ENCODE measurements around the gene CACNA1A.
"Not testable (repeated sequence)": the region's sequence is repeated elsewhere in the genome, so short reads cannot be mapped to it uniquely, and the experiment has no call there.

The CACNA1A gene

DNA sequence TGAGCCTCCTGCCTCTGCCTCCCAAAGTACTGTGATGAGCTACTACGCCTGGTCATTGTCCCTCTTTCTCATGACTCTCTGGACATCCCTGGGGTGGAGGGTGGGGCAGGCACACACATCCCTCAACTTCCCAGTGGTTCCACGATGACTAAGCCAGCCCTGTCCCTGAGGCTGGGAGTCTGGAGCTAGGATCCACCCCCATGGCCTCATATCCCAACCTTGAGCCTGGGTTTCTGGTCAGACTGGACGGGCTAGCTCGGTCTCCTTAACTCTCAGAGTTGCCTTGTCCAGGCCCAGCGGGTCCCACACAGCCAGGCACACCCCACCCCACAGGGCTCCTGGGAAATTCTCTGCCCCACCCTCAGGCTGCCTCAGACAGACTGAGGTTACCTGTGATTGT is 336.5 kb downstream of the CACNA1A start:
- no peaks in the 10 kb centered on the region for H4K20me1 ChIP-seq (ENCODE audit: low read depth, low read length)
- no peak overlapping the region for H3K9ac ChIP-seq (ENCODE audit: low read length)
- no peaks in the 10 kb centered on the region for H3K36me3 ChIP-seq (ENCODE audit: low read length)
- no peak overlapping the region for H3K4me3 ChIP-seq (ENCODE audit: insufficient read depth, low read length, poor library complexity, severe bottlenecking)
- no peak overlapping the region for H3K27ac ChIP-seq (ENCODE audit: low read depth, low read length)
- no peak overlapping the region for H2AFZ ChIP-seq (ENCODE audit: low read depth, low read length, severe bottlenecking)
- no peak for TF ChIP-seq EZH2phosphoT487 (conservative IDR thresholded peaks at IDR 0.05; ENCODE audit: low read length)
- TF ChIP-seq, protein P1, sequence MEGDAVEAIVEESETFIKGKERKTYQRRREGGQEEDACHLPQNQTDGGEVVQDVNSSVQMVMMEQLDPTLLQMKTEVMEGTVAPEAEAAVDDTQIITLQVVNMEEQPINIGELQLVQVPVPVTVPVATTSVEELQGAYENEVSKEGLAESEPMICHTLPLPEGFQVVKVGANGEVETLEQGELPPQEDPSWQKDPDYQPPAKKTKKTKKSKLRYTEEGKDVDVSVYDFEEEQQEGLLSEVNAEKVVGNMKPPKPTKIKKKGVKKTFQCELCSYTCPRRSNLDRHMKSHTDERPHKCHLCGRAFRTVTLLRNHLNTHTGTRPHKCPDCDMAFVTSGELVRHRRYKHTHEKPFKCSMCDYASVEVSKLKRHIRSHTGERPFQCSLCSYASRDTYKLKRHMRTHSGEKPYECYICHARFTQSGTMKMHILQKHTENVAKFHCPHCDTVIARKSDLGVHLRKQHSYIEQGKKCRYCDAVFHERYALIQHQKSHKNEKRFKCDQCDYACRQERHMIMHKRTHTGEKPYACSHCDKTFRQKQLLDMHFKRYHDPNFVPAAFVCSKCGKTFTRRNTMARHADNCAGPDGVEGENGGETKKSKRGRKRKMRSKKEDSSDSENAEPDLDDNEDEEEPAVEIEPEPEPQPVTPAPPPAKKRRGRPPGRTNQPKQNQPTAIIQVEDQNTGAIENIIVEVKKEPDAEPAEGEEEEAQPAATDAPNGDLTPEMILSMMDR (IDR thresholded peaks at IDR 0.05; ENCODE audit: insufficient read depth, low read length, poor library complexity, severe bottlenecking) = no peak
- H3F3A ChIP-seq (ENCODE audit: insufficient read depth) = peaks cover 9% of the 10 kb centered on the region; the same call in 1 of the 2 replicates
- no peaks in the 10 kb centered on the region for H3K79me2 ChIP-seq (ENCODE audit: insufficient read depth, low read length)
- no peaks in the 10 kb centered on the region for H3K27me3 ChIP-seq (ENCODE audit: low read length)
- H3K4me2 ChIP-seq (ENCODE audit: low read depth, low read length, poor library complexity, severe bottlenecking) = no peak overlapping the region
- H3K9me2 ChIP-seq (replicated peaks; ENCODE audit: insufficient read depth, low read length) = no peaks in the 10 kb centered on the region
- no peaks in the 10 kb centered on the region for H3K9me3 ChIP-seq (ENCODE audit: insufficient read depth, low read length)

DNA sequence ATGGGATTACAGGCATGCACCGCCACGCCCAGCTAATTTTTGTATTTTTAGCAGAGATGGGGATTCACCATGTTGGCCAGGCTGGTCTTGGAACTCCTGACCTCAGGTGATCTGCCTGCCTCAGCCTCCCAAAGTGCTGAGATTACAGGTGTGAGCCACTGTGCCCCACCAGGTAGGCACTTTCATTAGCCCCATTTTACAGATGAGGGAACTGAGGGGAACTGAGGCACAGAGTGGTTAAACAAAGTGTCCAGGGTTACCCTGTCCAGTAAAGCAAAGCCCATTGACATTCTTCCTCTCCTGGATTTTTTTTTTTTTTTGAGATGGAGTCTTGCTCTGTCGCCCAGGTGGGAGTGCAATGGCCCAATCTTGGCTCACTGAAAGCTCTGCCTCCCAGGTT is 340.1 kb downstream of the CACNA1A start:
- H3F3A ChIP-seq (ENCODE audit: insufficient read depth) = peaks cover 22% of the 10 kb centered on the region
- not testable (repeated sequence) for H3K4me3 ChIP-seq (ENCODE audit: insufficient read depth, low read length, poor library complexity, severe bottlenecking); H2AFZ ChIP-seq (ENCODE audit: low read depth, low read length, severe bottlenecking); H3K27ac ChIP-seq (ENCODE audit: low read depth, low read length); H3K9me3 ChIP-seq (ENCODE audit: insufficient read depth, low read length); H3K9ac ChIP-seq (ENCODE audit: low read length); H3K9me2 ChIP-seq (replicated peaks; ENCODE audit: insufficient read depth, low read length); H3K36me3 ChIP-seq (ENCODE audit: low read length); H3K79me2 ChIP-seq (ENCODE audit: insufficient read depth, low read length); H4K20me1 ChIP-seq (ENCODE audit: low read depth, low read length); H3K27me3 ChIP-seq (ENCODE audit: low read length); H3K4me2 ChIP-seq (ENCODE audit: low read depth, low read length, poor library complexity, severe bottlenecking)

DNA sequence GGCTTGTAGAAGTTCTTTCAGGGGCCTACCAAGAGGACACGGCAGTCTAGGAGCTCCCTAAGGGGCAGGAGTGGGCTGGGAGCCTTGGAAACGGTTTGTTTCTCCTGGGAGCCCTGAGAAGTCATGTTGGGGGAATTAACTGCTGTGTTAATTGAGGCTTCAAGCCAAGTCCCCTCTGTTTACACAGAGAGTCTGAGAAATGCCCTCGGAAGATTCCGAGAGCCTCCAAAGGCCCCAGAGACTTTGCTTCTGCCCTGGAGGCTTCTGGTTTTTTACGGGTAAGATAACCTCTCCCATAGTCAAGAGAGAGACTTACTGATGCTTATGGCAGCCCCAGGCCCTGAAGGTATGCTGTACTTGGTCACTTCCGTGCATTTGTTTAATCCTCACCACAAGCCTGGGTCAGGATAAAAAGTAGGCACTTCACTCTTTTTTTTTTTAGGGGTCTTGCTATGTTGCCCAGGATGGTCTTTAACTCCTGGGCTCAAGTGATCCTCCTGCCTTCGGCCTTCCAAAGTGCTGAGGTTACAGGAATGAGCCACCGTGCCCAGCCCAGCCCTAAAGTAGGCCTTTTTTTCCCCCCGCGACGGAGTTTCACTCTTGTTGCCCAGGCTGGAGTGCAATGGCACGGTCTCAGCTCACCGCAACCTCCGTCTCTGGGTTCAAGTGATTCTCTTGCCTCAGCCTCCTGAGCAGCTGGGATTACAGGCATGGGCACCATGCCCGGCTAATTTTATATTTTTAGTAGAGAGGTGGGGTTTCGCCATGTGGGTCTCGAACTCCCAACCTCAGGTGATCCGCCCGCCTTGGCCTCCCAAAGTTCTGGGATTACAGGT is 340.9 kb downstream of the CACNA1A start:
- TF ChIP-seq, protein P1 (IDR thresholded peaks at IDR 0.05; ENCODE audit: insufficient read depth, low read length, poor library complexity, severe bottlenecking) = no peak
- no peak for TF ChIP-seq EZH2phosphoT487 (conservative IDR thresholded peaks at IDR 0.05; ENCODE audit: low read length)
- Histone ChIP-seq H3K9me3 (ENCODE audit: insufficient read depth, low read length) (no peaks in the 10 kb centered on the region), H3K4me3 (ENCODE audit: insufficient read depth, low read length, poor library complexity, severe bottlenecking) (no peak overlapping the region), H3K36me3 (ENCODE audit: low read length) (no peaks in the 10 kb centered on the region), H3K79me2 (ENCODE audit: insufficient read depth, low read length) (no peaks in the 10 kb centered on the region), H2AFZ (ENCODE audit: low read depth, low read length, severe bottlenecking) (no peak overlapping the region), H3K27ac (ENCODE audit: low read depth, low read length) (no peak overlapping the region), H3K9ac (ENCODE audit: low read length) (no peak overlapping the region), H3K4me2 (ENCODE audit: low read depth, low read length, poor library complexity, severe bottlenecking) (no peak overlapping the region), H3K9me2 (replicated peaks; ENCODE audit: insufficient read depth, low read length) (no peaks in the 10 kb centered on the region), H3K27me3 (ENCODE audit: low read length) (no peaks in the 10 kb centered on the region), H3F3A (ENCODE audit: insufficient read depth) (peaks cover 22% of the 10 kb centered on the region), H4K20me1 (ENCODE audit: low read depth, low read length) (no peaks in the 10 kb centered on the region)

Data from SU-DHL-6 (cell line).